Right hindlimb (tissue), 1 donor: ENCODE data around the gene RAX2.

Experiments
- DNase-seq: peaks from one replicate; pipeline ENCODE4 v3.0.0-alpha.2; 2018

The RAX2 gene

DNA sequence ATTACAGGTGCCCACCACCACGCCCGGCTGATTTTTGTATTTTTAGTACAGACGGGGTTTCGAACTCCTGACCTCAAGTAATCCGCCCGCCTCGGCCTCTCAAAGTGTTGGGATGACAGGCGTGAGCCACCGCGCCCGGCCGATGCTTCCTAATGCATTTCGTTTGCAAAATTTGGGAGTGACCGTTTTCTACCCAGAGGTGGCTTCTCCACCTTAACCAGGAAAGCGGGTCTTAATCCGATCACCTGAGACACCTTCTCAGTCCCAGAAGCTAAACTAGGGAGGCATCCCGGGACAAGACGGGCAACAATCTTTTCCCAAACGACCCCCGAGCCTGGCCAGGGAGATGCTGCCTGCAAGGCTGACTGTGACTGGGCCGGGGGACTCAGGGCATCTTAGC is 29.0 kb upstream of the RAX2 start:
- DNase-seq: no peak

GRCh38 chr19:3798137-3798536 is 26.1 kb upstream of the RAX2 start:
- DNase-seq: no peak

GRCh38 chr19:3796358-3796757 is 24.3 kb upstream of the RAX2 start:
- no peak for DNase-seq

DNA sequence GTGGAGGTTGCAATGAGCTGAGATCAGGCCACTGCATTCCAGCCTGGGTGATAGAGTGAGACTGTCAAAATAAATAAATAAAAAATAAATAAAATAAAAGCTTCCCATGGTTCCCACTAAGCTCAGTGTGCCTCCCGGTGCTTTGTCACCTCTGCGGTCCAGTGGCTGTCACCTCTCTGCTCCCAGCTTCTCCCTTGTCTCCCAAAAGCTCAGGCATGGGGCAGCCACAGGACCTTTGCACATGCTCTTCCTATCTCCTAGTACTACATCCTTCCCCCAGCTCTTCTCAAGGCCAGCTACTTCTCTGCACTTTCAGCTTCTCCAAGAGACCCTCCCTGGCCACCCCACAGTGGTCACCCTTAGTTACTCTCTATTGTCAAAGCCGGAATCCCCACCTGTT is 21.8 kb upstream of the RAX2 start:
- DNase-seq: no peak

DNA sequence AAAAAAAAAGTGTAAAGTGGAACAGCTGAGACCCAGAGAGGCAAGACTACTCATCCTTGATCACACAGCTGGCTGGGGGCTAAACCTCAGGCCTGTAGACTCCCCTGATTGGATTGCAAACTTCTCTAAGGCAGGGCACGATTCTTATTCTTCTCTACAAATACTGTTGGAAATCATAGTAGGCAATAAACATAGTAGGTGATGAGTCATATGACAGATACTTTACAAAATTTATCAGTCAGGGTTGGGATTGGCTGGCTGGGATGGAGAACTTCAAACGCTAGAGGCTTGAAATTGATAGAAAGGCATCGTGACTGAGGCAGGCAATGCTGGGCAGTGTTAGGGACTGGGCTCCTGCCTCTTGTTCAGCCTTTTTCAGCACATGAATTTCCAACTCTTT is 20.1 kb upstream of the RAX2 start:
- DNase-seq: no peak

GRCh38 chr19:3790941-3791340 is 18.9 kb upstream of the RAX2 start:
- no peak for DNase-seq

DNA sequence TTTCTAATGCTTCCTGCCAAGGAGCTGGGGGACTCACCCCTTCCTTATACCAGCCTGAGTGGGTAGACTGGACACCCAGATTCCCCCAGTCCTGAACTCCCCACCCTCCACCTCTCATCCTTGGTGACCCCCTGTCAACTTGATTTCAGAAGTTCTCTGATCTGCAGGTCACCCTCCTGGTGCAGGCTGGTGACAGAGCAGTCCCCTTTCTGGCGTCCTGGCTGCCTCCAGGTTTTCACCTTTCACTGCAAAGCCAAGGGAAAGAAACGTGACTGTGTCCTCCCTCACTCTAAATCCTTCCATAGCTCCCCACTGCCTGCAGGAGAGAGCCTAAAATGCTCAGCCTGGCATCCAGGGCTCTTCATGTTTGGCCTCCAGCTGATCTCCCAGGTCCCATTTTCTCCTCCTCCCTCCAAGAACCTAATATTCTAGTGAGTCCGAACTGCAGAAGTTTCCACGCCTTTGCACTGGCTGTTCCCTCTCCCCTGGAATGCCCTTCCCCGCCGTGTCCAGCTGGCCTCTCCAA is 18.2 kb upstream of the RAX2 start:
- DNase-seq: no peak

DNA sequence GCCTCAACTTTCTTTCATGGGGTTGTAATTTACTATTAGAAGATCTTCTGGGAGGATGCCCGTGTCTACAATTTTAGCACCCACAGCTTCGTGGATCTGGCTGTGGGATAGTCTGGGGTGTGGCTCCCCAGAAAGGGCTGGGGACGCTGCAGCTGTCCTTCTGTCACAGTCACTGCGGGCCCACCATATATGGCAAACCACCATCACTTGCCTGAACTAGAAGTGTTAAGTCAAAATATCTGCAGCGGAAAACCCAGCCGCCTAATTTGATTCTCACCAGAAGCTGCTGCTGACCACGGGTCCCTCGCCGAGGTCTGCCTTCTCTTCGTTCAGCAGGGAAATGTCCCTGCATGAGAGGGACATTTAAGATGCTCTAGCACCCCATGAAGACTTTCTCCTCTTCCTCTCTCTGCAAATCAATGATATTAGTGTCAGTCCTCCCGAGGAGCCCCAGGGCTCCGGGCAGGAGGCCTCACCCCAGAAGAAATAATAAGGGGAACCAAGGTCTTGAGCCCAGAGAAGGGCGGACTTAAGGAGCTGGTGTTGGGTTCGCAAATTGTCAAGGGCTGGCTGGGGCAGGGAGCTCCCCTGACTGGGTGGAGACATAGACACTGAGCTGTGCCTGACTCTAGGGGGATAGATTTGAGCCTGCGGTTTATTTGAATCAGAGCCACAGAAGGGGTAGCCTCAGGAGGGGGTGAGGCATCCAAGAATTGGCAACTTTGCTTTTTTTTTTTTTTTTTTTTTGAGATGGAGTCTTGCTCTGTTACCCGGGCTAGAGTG is 17.2 kb upstream of the RAX2 start:
- DNase-seq: no peak

DNA sequence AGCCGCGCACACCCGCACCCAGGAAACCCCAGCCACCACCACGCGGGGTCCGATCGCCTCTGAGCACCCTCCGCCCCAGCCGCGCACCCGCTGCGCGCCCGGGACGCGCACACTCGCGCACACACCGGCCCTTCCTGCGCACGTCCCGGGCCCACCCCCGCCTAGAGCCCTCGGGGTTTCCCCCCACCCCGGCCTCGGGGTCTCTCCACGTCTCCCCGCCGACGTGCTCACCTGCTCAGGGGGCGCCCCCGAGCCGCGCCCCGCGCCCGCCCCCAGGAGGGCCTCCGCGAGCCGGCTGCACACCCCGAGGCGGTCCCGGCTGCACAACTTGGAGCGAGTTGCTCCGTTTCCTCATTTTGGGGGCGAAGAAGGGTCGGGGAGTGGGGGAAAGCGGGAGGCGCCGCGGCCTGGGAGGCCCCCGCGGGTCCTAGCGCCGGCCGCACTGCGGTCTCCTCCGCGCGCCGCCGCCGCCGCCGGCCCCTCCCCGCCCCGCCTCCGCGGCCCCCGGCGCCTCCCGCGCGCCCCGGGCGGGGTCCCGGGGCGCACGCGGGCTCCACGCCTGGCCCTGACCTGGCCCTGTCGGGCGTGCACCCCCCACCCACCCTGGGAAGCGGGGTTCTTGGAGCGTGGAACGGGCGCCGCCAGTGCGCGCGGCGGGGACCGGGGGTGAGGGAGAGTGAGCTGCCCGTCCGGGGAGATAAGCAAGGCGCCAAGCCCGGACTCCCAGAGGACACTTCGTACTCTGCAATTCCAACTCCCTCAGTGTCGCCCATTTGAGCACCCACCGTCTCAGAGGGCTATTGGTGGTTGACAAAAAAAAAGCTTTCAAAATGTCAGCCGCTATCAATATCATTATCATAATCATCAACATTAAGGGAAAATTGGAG is 14.2 kb upstream of the RAX2 start, which contains the start of gene MATK:
MATK (minus strand) TSS at position 444 of the 887 bp plus-strand sequence. CDS start 1,246 bp downstream, outside the sequence.
- DNase-seq: no peak

GRCh38 chr19:3785451-3785937 is 13.5 kb upstream of the RAX2 start:
- no peak for DNase-seq

- no peak for DNase-seq
These were observed 12.8 kb upstream of the RAX2 start for GRCh38 chr19:3784607-3785450.

- no peak for DNase-seq
These were observed 11.9 kb upstream of the RAX2 start for GRCh38 chr19:3783660-3784584.

DNA sequence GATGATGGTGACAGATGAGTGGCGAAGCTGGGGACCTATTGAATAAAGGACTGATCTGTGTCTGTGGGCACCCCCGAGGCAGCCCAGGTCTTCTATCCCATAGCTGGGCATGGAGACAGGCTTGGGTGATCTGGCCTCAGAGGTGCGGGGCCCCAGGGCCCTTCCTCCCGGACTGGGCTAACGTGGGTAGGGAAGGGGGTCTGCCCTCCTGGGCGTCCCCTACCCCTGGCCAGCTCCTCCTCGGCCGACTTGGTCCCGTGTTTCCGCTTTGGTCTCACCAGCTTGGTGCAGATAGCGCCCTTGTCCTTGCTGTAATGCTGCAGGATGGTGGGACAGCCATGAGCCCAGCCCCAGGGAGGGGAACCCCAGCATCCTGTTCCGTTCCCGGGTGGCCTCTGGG is 10.9 kb upstream of the RAX2 start:
- no peak for DNase-seq

DNA sequence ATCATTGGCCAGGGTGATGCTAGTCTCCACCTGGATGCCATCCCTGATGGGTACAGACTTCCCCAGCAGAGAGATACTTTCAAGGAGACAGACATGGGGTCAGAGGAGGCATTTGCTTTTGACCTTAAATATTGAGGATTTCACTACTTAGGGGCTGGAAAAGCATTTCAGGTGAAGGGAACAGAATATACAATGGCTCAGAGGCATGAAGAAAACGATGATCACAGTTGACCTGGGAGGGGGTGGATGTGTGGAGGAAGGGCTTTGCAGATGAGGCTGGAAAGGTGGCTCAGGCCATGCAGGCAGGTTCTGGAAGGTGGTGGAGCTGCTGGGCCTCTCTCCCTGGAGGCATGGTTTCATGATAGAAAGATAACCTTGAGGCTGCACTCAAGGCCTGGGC is 10.3 kb upstream of the RAX2 start:
- DNase-seq: no peak

- DNase-seq: no peak
These were observed 9.6 kb upstream of the RAX2 start for GRCh38 chr19:3781603-3782002.

- no peak for DNase-seq
These were observed 8.8 kb upstream of the RAX2 start for GRCh38 chr19:3780786-3781304.

- DNase-seq: no peak
These were observed 7.1 kb upstream of the RAX2 start for GRCh38 chr19:3778899-3779723.

DNA sequence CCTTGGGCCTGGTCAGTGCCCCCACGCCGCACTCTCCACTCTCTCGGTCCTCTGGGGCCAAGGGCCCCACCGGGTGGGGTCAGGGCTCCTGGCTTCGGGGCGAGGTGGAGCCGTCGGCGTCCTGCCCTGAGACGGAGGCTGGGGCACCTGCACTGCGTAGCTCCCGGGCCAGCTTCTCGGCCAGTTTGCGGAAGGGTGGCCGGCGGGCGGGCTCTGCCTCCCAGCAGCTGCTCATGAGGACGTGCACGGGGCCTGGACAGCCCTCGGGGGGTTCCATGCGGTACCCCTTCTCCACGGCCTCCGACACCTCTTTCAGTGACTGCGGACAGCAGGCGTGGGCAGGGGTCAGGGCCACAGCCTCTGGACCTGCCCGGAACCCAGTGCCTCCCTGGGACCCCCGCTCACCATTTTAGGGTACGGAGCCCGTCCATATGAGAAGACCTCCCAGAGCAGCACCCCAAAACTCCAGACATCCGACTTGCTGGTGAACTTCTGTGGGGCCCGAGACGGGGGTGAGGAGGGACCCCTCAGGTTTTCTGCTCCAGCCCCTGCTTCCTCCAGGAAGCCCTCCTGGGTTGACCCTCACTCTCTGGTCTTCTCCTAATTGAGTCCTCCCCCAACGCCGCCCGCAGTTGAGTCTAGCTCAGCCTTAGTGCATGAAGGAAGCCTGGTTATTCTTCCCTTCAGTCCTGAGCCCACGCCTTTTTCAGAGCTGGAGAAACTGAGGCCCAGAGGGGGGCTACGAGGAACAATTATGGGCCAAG is 6.3 kb upstream of the RAX2 start:
- no peak for DNase-seq

DNA sequence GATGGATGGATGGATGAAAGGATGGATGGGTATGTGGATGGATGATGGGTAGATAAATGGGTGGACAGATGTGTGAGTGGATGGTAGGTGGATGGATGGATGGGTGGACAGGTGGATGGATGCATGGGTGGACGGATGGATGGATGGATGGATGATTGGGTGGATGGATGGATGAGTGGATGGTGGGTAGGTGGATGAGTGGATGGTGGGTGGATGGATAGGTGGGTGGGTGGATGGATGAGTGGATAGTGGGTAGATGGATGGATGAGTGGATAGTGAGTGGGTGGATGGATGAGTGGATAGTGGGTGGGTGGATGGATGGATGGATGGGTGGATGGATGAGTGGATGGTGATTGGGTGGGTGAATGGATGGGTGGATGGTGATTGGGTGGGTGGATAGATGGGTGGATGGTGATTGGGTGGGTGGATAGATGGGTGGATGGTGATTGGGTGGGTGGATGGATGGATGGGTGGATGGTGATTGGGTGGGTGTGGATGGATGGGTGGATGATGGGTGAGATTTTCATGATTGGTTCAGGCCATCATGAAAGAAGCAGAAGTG is 4.5 kb upstream of the RAX2 start:
- no peak for DNase-seq
